GM10266 (cell line): ENCODE results near the gene ANKRD40CL.

ENCODE experiments used
- DNase-seq: peaks from one replicate; pipeline ENCODE4 v3.0.0; 2012; ENCODE audit errors: extremely low spot score
- CTCF ChIP-seq: IDR thresholded peaks from 2 replicates; pipeline ENCODE4 v1.5.1; 2012; ENCODE audit warnings: mild to moderate bottlenecking, low read depth; ENCODE audit not compliant: control insufficient read depth, insufficient read depth; ENCODE audit errors: missing control alignments

ANKRD40CL gene, protein sequence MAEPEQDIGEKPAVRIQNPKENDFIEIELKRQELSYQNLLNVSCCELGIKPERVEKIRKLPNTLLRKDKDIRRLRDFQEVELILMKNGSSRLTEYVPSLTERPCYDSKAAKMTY

GRCh38 chr17:50767446-50767845, at the start of gene ANKRD40CL:
ANKRD40CL (minus strand) TSS chr17:50767518; CDS start chr17:50766913, 605 bp downstream.
- DNase-seq: no peak
- no peak for TF ChIP-seq CTCF

- no peak for TF ChIP-seq CTCF
- DNase-seq: no peak
Observed at GRCh38 chr17:50816271-50816670, 49.0 kb upstream of the ANKRD40CL start.

GRCh38 chr17:50815400-50815799, 48.1 kb upstream of the ANKRD40CL start:
- no peak for TF ChIP-seq CTCF
- no peak for DNase-seq

- TF ChIP-seq CTCF: no peak
- DNase-seq: no peak
Observed at GRCh38 chr17:50813583-50813982, 46.3 kb upstream of the ANKRD40CL start.

GRCh38 chr17:50808888-50809287, 41.6 kb upstream of the ANKRD40CL start:
- no peak for TF ChIP-seq CTCF
- no peak for DNase-seq

GRCh38 chr17:50808413-50808812, 41.1 kb upstream of the ANKRD40CL start:
- no peak for DNase-seq

More at GRCh38 chr17:50808413-50808812, 41.1 kb upstream of the ANKRD40CL start:
- TF ChIP-seq CTCF: no peak
